GM19240 (cell line): ENCODE data around the gene EIF4EBP3.
A peak's percentile ranks its signal among the peaks of the same experiment; 100 is the strongest.

Experiments
- DNase-seq: peaks from one replicate; pipeline ENCODE4 v3.0.0; 2011; ENCODE audit warnings: low spot score; ENCODE audit not compliant: insufficient read length

EIF4EBP3 gene

DNA sequence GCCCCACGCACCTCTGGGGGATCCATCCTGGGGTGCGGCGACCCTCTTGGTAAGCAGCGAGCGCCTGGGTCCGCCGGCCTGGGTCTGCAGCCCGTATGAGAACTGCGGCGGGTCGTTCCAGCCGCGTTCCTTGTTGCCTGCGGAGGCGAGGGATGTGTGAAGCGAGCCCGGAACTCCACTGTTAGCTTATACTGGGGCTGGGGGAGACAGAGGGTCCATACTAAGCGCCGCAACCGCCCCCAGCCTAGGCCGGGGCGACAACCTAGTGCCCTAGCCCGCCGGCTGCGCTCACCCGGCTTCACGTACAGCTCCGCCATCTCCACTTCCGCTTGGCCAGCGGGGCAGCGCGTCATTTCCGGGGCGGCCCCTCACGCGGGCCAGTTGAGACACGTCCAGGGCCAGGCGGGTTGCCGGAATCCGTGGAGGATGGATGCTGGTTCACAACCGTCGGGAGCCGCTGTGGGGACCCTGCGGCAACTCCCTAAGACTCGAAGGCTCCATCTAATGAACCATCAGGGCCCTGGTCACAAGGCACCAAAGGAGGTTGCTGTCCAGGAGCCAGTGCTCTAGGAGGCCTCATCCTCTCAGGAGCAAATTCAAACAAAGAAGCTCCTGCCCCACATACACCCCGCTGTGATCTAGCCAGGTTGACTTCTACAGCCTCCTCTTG is 9.8 kb downstream of the EIF4EBP3 start, which contains the start of gene SRA1:
SRA1 (minus strand) TSS at position 338 of the 670 bp plus-strand sequence; CDS start at position 317, 21 bp downstream.
- peak; percentile 74 for DNase-seq

DNA sequence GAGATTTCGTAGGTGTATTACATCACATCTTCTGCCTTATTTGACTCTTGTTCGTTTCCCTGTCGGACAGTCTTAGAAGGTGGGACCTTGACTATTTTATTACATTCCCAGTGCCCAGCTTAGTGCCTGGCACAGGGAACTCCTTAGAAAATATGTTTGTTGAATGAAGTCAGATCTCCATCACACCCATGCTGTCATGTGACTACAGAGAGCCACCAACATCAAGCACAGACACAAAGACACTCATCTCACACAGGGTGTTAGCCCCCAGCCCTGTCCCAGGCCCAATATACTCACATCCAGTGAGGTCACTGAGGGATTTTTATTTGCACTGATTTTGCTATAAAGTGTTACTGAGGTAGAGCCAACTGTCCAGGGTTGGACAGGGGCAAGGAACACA is 10.5 kb downstream of the EIF4EBP3 start:
- DNase-seq, result no peak

DNA sequence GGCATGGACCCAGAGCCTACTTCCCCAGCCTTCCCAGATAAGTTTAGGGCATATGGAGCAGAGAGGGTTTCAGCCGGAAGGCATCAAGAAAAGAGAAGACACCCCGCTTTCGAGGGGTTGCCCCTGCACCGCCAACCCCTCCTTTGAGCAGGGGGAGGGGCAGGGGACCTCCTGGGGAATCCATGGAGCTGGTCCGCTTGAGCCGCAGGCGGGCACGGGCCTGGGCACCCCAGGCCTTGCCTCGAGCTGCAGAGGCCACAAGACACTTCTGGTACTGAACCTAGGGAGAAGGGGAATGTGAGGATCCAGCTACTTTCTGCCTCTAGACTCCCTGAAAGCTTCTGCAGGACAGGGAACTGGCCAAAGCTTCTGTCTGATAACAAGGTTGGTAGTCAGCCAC is 11.1 kb downstream of the EIF4EBP3 start:
- DNase-seq, result no peak

DNA sequence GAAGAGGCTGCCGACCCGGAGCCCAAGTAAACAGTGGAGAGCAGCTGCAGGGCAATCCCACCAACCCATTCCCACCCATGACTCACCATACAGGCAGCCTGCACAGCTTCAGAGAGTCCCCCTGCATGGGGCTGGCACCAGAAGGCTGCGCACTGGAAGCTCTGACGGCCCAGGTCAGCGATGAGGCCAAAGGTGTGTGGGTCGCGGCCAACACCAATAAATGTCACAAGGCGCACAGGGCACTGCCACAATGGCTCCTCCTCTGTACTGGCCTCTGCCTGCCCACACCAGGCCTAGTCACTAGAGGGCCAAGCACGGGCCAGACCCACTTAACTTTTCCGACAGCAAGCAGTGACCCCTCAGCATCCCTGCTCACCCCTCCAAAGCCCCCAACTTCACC is 12.8 kb downstream of the EIF4EBP3 start:
- DNase-seq, result no peak

DNA sequence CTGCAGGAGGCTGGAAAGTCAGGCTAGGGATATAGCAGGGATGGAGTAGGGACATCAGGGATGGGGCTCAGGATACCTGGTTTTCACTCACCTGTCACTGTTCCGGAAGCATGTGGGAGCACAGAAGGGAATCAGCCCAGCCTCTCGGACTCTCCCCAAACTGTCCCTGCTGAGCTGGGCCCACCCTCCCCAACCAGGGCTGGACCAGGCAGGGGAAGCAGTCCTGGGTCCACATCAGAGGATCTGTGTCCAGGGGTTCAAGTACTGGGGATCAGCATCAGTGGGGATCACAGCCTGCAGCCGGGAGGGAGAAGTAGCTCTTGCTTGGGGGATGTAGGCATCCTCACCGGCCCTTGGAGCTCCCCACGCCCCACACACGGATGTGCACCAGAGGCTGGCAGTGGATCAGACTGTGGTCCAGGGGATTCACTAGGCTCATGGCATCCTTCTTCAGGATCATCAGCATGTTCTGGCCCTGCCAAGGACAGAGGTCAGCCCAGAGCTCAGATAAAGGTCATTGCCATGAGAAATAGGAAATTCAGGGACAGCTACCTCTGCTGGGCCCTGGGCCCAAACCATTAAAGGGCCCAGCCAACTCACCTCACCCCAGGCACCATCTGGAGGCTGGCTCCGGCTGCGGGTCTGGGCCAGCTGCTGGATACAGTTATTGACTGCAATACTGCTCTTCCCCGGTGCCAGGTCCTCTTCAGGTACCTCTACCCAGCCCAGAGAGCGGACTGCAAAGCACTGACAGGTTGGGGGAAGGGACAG is 14.5 kb downstream of the EIF4EBP3 start:
- no peak for DNase-seq

DNA sequence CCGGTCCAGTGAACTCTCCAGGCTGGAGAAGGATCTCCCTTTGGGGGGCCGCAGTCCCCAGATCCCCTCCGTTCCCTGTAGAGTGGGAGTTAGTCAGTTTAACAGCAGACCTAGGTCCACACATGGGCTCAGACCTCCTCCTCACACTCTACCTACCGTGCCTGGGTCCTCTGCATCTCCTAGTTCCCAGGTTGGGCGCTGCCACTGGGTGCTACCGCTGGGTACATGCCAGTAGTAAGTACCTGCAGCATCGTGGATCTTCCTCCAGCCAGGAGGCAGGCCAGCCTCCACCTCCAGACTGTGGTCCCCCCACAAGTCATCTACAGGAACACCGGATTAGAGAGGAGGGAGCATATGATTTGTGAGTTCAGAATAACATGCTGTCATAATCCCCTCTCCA is 16.1 kb downstream of the EIF4EBP3 start:
- no peak for DNase-seq

DNA sequence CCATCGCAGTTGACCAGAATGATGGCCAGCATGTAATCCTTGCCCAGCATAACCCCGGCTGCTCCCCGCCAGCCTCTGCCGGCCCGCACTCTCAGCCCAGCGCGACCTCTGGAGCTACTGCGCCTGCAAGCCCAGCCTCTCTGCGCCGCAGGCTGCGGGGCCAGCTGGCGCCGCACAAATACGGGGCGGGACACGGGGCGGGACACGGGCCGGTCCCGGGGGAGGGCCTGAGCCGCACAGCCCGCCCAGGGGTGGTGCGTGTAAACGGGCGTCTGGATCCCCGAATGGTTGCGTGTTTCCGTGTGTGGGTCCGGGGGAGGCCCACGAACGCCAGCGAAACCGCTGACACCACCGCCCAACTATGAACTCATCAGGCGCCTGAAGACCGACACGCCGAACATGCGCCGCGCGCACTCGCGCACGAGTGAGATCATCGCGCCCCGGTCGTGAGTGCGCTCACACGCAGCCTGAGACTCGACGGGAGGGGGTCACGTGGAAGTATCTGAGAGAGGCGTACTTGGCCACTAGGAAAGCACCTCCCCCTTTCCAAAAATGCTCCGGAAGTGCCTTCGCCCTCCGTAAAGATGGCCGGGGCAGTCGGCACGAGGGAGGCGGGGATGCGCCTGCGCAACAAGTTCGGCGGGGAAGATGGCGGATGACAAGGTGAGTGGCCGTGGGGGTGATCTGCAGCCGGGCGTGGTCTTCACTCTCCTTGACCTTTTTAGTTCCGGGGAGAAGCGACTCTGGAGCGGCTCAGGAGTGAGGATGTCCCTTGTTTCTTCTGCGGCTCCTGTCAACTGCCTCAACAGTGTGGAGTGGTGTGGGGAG is 16.9 kb downstream of the EIF4EBP3 start, which contains the start of the genes APBB3 and SLC35A4:
APBB3 (minus strand) TSS at position 403 of the 828 bp plus-strand sequence; CDS start at position 50, 353 bp downstream.
SLC35A4 (plus strand) TSS at position 633 of the 828 bp plus-strand sequence. CDS start 2,342 bp downstream, outside the sequence.
- peak; percentile 82 for DNase-seq

DNA sequence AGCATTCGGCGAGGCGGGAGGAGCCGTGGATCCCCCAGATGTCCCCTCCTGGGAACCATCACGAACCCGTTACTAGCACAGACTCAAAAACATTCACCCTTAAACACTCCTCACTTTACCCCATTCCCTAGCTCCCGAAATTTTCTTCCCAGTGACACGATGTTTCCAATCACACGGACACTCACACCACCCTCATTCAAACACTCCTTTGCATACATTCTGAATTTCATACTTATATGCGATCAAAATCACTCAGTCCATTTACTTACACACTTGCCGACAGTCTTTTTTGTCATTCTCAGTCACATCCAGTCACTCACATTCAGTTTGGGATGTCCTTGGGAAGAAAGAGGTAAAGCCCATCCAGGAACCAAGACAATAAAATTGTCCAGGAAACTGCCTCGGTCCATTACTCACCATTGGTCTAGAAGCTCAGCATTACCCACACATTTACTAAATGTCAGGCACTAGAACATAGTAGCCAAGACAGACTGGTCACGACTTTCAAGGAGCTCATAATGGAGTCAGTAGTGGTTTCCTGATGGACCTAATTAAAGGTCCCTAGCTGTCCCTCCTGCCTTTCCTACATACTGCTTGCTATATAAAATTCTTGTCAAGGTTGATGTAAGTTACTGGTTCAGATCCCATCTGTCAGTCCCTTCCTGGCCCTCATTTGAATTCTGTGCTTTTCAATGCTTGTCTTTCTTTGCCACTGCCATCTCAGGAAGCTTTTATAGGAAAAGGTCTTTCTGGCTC is 17.7 kb downstream of the EIF4EBP3 start:
- DNase-seq, result no peak

DNA sequence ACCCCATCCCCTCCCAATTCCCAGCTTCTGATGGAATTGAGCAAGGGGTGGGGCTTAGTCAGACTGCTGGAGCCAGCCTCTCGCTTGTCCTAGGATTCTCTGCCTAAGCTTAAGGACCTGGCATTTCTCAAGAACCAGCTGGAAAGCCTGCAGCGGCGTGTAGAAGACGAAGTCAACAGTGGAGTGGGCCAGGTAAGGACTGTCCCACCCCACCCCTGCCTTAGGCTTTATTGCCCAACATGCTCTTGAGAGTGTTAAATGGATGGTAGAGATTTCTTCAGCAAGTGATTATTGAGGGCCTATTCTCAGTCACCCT is 18.3 kb downstream of the EIF4EBP3 start:
- DNase-seq, result no peak

DNA sequence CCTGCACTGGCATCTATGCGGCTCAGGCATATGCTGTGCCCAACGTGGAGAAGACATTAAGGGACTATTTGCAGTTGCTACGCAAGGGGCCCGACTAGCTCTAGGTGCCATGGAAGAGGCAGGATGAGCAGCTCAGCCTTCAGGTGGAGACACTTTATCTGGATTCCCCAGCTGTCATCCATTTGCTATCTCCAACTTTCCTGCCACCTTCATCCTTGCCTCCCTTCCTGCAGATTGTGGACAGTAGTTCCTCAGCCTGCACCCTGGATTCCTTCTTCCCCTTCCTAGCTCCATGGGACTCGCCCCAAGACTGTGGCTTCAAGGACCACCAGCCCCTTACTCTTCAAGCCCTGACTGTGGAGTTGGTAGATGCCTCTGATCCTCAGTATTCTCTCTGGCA is 19.2 kb downstream of the EIF4EBP3 start:
- no peak for DNase-seq

DNA sequence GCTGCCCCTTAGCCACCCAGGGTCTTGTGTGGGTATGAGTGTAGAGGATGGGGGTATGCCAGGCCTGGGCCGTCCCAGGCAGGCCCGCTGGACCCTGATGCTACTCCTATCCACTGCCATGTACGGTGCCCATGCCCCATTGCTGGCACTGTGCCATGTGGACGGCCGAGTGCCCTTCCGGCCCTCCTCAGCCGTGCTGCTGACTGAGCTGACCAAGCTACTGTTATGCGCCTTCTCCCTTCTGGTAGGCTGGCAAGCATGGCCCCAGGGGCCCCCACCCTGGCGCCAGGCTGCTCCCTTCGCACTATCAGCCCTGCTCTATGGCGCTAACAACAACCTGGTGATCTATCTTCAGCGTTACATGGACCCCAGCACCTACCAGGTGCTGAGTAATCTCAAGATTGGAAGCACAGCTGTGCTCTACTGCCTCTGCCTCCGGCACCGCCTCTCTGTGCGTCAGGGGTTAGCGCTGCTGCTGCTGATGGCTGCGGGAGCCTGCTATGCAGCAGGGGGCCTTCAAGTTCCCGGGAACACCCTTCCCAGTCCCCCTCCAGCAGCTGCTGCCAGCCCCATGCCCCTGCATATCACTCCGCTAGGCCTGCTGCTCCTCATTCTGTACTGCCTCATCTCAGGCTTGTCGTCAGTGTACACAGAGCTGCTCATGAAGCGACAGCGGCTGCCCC is 19.8 kb downstream of the EIF4EBP3 start:
- no peak for DNase-seq

DNA sequence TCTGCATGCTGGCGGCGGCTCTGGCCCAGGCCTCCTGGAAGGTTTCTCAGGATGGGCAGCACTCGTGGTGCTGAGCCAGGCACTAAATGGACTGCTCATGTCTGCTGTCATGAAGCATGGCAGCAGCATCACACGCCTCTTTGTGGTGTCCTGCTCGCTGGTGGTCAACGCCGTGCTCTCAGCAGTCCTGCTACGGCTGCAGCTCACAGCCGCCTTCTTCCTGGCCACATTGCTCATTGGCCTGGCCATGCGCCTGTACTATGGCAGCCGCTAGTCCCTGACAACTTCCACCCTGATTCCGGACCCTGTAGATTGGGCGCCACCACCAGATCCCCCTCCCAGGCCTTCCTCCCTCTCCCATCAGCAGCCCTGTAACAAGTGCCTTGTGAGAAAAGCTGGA is 20.4 kb downstream of the EIF4EBP3 start:
- DNase-seq, result no peak

DNA sequence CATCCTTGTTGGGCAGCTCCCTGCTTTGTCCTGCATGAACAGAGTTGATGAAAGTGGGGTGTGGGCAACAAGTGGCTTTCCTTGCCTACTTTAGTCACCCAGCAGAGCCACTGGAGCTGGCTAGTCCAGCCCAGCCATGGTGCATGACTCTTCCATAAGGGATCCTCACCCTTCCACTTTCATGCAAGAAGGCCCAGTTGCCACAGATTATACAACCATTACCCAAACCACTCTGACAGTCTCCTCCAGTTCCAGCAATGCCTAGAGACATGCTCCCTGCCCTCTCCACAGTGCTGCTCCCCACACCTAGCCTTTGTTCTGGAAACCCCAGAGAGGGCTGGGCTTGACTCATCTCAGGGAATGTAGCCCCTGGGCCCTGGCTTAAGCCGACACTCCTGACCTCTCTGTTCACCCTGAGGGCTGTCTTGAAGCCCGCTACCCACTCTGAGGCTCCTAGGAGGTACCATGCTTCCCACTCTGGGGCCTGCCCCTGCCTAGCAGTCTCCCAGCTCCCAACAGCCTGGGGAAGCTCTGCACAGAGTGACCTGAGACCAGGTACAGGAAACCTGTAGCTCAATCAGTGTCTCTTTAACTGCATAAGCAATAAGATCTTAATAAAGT is 21.1 kb downstream of the EIF4EBP3 start:
- no peak for DNase-seq

DNA sequence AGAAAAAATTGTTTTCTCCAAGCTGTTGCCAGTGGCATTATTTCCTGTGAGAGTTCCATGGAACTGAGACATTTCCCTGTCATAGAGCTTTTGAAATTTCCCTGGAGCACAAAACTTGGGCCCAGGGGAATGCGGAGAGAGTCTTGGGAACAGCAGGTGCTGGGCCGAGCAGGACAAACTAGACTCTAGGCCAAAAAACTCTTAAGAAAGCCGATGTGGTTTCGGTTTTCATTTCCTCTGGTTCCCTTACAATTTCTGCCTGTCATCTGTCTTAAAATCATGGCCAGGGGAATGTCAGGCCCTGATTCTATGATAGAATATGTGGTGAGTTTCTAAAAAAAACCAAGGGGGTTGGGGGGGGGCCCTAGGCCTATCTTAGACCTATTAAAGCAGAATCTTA is 21.7 kb downstream of the EIF4EBP3 start:
- DNase-seq, result no peak

DNA sequence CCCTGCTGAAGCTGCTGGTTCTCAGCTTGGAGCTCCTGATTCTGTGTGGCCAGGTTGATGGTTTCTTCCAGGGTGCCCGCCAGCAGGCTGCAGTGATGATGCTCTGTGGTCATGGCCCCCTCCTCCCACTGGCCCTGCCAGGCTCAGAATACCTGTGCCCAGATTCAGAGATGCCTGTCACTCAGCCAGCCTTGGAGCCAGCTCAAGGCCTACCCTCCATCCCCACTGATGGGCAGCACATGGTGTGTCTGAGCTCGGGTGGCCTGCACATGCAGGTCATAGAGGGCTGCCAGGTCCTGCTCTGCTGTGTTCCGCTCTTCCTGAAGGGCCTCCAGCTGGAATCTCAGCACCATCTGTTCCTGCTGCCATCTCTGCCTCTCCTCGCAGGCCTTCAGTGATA is 22.6 kb downstream of the EIF4EBP3 start:
- DNase-seq, result no peak

DNA sequence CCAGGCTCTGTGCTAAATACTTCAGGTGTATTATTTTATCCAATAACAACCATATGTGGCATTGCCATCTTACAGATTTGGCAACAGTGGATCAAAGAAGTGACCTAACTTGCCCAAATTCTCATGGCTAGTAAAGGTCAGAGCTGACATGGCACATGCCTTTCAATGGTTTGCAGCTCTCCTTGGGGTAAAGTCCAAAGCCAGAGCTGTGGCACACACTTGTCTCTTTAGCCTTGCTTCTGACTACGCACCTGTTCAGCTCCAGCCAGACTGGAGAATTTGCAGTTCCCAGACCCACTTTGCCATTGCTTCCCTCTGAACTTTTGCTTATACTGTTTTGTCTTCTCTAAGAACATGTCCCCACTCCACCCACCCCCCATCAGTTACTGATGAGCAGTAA is 23.0 kb downstream of the EIF4EBP3 start:
- no peak for DNase-seq

DNA sequence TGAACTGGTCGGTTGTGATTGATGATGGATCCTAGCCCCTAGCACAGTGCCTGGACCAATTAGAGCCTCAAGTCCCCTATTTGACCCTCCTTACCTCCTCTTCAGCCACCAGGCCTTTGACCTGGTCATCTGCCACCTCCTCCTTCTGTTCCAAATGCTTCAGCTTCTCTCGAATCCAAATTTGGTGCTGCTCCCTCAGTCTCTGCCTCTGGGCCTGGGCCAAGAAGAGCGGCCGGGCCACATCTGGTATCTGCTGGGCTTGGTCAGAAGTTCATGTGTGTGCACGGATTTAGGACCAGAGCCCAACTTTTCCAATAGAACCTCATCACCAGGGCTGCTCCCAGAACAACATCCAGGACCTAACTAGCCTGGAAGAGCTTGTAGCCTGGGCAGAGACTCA is 23.6 kb downstream of the EIF4EBP3 start:
- no peak for DNase-seq

DNA sequence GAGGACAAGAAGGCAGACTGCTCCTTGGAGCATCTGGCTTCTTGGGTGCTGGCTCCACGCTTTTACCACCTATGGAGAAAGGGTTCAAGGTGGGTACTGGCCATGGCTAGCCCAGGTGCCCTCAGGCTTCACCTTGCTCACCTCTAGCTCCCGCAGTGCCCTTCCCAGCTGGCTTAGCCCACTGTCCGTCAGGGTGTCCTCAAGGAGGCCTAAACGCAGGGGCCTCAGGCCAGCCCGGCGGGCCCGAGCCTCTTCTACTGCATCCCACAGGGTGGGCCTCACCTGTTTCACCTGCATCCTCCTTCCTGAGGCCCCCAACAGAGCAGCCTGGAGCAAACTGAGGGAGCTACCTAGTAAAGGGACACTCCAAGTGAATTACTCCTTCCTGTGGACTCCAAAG is 26.2 kb downstream of the EIF4EBP3 start:
- DNase-seq, result no peak

DNA sequence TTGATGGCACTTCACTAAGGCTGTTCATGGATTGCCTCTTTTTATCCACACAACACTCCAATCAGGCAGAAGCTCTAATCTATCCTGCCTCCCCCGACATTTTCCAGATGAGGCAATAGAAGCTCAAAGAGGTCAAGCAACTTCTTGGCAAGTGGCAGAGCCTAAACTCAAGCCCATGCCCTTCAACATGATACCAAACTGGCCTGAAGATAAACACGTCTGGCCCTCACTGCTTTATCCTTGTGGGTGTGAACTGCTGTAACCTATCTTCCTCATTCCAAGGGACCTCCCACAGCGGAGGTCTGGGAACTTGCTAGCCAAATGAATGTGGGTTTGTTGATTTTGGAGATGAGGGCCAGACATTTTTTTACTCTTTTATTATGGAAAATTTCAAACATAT is 26.7 kb downstream of the EIF4EBP3 start:
- no peak for DNase-seq

DNA sequence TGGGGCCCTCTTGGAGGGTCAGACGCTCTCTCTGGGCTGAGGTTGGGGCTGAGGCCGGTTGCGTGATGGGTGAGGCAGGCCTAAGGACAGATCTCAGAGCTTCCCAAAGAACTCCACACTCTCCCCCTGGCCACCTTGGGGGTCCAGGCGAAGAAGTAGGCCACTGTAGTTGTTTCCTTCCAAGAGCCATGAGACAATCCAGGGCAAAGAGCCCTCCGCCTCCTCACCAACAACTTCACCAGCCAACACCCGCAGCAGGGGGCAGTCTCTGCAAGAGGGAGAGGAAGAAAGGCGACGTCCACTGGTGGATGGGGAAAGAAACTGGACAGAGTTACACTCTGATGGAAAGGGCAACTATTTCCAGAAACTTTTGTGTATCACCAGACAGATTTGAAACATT is 27.8 kb downstream of the EIF4EBP3 start:
- DNase-seq, result no peak
